Measurements from ENCODE around the gene NUDT7.

- TF ChIP-seq, protein P1, sequence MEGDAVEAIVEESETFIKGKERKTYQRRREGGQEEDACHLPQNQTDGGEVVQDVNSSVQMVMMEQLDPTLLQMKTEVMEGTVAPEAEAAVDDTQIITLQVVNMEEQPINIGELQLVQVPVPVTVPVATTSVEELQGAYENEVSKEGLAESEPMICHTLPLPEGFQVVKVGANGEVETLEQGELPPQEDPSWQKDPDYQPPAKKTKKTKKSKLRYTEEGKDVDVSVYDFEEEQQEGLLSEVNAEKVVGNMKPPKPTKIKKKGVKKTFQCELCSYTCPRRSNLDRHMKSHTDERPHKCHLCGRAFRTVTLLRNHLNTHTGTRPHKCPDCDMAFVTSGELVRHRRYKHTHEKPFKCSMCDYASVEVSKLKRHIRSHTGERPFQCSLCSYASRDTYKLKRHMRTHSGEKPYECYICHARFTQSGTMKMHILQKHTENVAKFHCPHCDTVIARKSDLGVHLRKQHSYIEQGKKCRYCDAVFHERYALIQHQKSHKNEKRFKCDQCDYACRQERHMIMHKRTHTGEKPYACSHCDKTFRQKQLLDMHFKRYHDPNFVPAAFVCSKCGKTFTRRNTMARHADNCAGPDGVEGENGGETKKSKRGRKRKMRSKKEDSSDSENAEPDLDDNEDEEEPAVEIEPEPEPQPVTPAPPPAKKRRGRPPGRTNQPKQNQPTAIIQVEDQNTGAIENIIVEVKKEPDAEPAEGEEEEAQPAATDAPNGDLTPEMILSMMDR (IDR thresholded peaks at IDR 0.05) = no peak
- TF ChIP-seq POLR2A (IDR thresholded peaks at IDR 0.05) = no peak
These were observed 21.8 kb downstream of the NUDT7 start for GRCh38 chr16:77744141-77744540.
